Liver (tissue), 9 donors: ENCODE data around the gene ADAMTS2. TPM values are rescaled to one million over a fixed set of nuclear protein-coding genes. Genes with fewer than 3 reads are reported as not detected.

Experiments
- DNase-seq: peaks from one replicate; pipeline ENCODE4 v3.0.0-alpha.2; 2017; ENCODE audit warnings: low spot score
- H3K27ac ChIP-seq, 2 donors: one replicate each; pipeline ENCODE4 v1.7.0; 2013; ENCODE audit warnings: inconsistent platforms in 2 of 2, low read length in 2 of 2, control low read depth in 1 of 2, low read depth in 1 of 2, mild to moderate bottlenecking in 1 of 2
- H3K27me3 ChIP-seq, 4 donors: one replicate each; pipeline versions ENCODE4 v1.6.1 to v1.7.0; 2013; ENCODE audit warnings: low read length in 3 of 4, inconsistent platforms in 1 of 4, mild to moderate bottlenecking in 1 of 4, moderate library complexity in 1 of 4; ENCODE audit not compliant: control insufficient read depth in 4 of 4, insufficient read depth in 4 of 4
- H3K36me3 ChIP-seq, 4 donors: one replicate each; pipeline versions ENCODE4 v1.6.1 to v1.7.0; 2013; ENCODE audit warnings: low read length in 3 of 4, mild to moderate bottlenecking in 3 of 4, low read depth in 1 of 4, moderate library complexity in 1 of 4; ENCODE audit not compliant: control insufficient read depth in 4 of 4, insufficient read depth in 3 of 4
- H3K4me1 ChIP-seq, 4 donors: one replicate each; pipeline versions ENCODE4 v1.6.1 to v1.7.0; 2013; ENCODE audit warnings: low read length in 3 of 4, mild to moderate bottlenecking in 3 of 4, moderate library complexity in 1 of 4; ENCODE audit not compliant: control insufficient read depth in 4 of 4, insufficient read depth in 4 of 4
- H3K4me3 ChIP-seq, 3 donors: one replicate each; pipeline versions ENCODE4 v1.6.1 to v1.7.0; 2013; ENCODE audit warnings: low read length in 3 of 3, control low read depth in 1 of 3, low read depth in 1 of 3, mild to moderate bottlenecking in 1 of 3
- H3K9ac ChIP-seq, 2 donors: one replicate each; pipeline ENCODE4 v1.7.0; 2013; ENCODE audit warnings: low read length in 2 of 2, mild to moderate bottlenecking in 2 of 2, moderate library complexity in 2 of 2, control low read depth in 1 of 2, low read depth in 1 of 2
- H3K9me3 ChIP-seq, 4 donors: one replicate each; pipeline versions ENCODE4 v1.6.1 to v1.7.0; 2013; ENCODE audit warnings: low read length in 3 of 4; ENCODE audit not compliant: control insufficient read depth in 4 of 4
- ATF3 ChIP-seq: IDR thresholded peaks from 2 replicates; pipeline ENCODE4 v1.6.1; 2016; ENCODE audit warnings: antibody characterized with exemption
- CTCF ChIP-seq: fragments of 150-350 bp; IDR thresholded peaks from 2 replicates; pipeline ENCODE4 v1.5.1; 2017; ENCODE audit warnings: improper control_type of control experiment, low read depth, low read length; ENCODE audit not compliant: missing input control
- EGR1 ChIP-seq, 2 donors: IDR thresholded peaks; 2 replicates each; pipeline ENCODE4 v1.6.1; 2016 to 2018; ENCODE audit warnings: antibody characterized with exemption in 2 of 2, low read depth in 2 of 2
- FOXA1 ChIP-seq: IDR thresholded peaks from 2 replicates; pipeline ENCODE4 v1.6.1; 2016; ENCODE audit warnings: antibody characterized with exemption
- FOXA2 ChIP-seq: IDR thresholded peaks from 2 replicates; pipeline ENCODE4 v1.6.1; 2016; ENCODE audit warnings: antibody characterized with exemption
- GABPA ChIP-seq, 2 donors: IDR thresholded peaks in 1 of 2; conservative IDR thresholded peaks in 1 of 2; 2 replicates each; pipeline ENCODE4 v1.6.1; 2016; ENCODE audit warnings: antibody characterized with exemption in 2 of 2, mild to moderate bottlenecking in 1 of 2, moderate library complexity in 1 of 2
- HNF4A ChIP-seq, 2 donors: conservative IDR thresholded peaks; 2 replicates each; pipeline ENCODE4 v1.6.1; 2016; ENCODE audit warnings: antibody characterized with exemption in 2 of 2, mild to moderate bottlenecking in 2 of 2
- HNF4G ChIP-seq: IDR thresholded peaks from 2 replicates; pipeline ENCODE4 v1.6.1; 2016; ENCODE audit warnings: antibody characterized with exemption
- JUND ChIP-seq, 2 donors: IDR thresholded peaks; 2 replicates each; pipeline ENCODE4 v1.6.1; 2016; ENCODE audit warnings: antibody characterized with exemption in 2 of 2
- MAX ChIP-seq: IDR thresholded peaks from 2 replicates; pipeline ENCODE4 v1.6.1; 2016; ENCODE audit warnings: antibody characterized with exemption
- NR2F2 ChIP-seq: IDR thresholded peaks from 2 replicates; pipeline ENCODE4 v1.6.1; 2016; ENCODE audit warnings: antibody characterized with exemption
- RAD21 ChIP-seq, 2 donors: IDR thresholded peaks; 2 replicates each; pipeline ENCODE4 v1.6.1; 2016; ENCODE audit warnings: antibody characterized with exemption in 2 of 2, mild to moderate bottlenecking in 2 of 2
- REST ChIP-seq: IDR thresholded peaks from 2 replicates; pipeline ENCODE4 v1.6.1; 2016; ENCODE audit warnings: antibody characterized with exemption, mild to moderate bottlenecking
- RXRA ChIP-seq, 2 donors: IDR thresholded peaks; 2 replicates each; pipeline ENCODE4 v1.6.1; 2017 to 2018; ENCODE audit warnings: antibody characterized with exemption in 2 of 2, mild to moderate bottlenecking in 1 of 2
- SP1 ChIP-seq: IDR thresholded peaks from 2 replicates; pipeline ENCODE4 v1.6.1; 2018; ENCODE audit warnings: antibody characterized with exemption, mild to moderate bottlenecking
- TAF1 ChIP-seq: conservative IDR thresholded peaks from 2 replicates; pipeline ENCODE4 v1.6.1; 2016; ENCODE audit warnings: antibody characterized with exemption, mild to moderate bottlenecking
- YY1 ChIP-seq: IDR thresholded peaks from 2 replicates; pipeline ENCODE4 v1.6.1; 2016; ENCODE audit warnings: antibody characterized with exemption, mild to moderate bottlenecking
- ZBTB33 ChIP-seq: IDR thresholded peaks from 2 replicates; pipeline ENCODE4 v1.6.1; 2016; ENCODE audit warnings: antibody characterized with exemption
- WGBS: extraction: QIAGEN DNeasy Blood & Tissue Kit; methylation state at CpG from one replicate; pipeline ENCODE4 v1.1.7; 2013; 5-methylcytosine and 5-hydroxymethylcytosine counted together
- polyA plus RNA-seq, 2 donors: library from polyadenylated mRNA; stranded (reverse) in 1 of 2; unstranded in 1 of 2; fragments of 200-250 nt in 1 of 2; fragments of >200 nt in 1 of 2; fragmentation: Nextera tagmentation in 1 of 2; extraction: Ambion mirVana in 1 of 2; gene quantifications; one replicate each; pipeline versions ENCODE4 v1.2.1 to v1.2.3, GENCODE V29; 2013 to 2015
- total RNA-seq, 2 donors: library from RNA; depleted of rRNA; stranded (reverse); fragments of >200 nt; gene quantifications; one replicate each; pipeline ENCODE4 v1.2.3, GENCODE V29; 2014
- donor health status: healthy.
- donor health status: healthy.
- donor health status: healthy.
- donor health status: healthy.
- donor health status: healthy.

ADAMTS2 gene
- total and polyA plus RNA-seq, 4 donors, result 2.7 to 24.3 (median 12.0) TPM

- no peaks in the 10 kb centered on the region for H3K27me3 ChIP-seq
- no peak for DNase-seq
- 86% methylated on average over 26 of the region's 26 CpGs for WGBS
- H3K4me3 ChIP-seq, result no peak overlapping the region
- no peak overlapping the region for H3K27ac ChIP-seq
- H3K4me1 ChIP-seq, result peaks cover 0 to under 1% (median 0%) of the 10 kb centered on the region in 4 donors
- no peaks in the 10 kb centered on the region for H3K9me3 ChIP-seq
- TF ChIP-seq TAF1 (no peak), YY1 (no peak), SP1 (no peak), REST (no peak), RAD21 (IDR thresholded peaks at IDR 0.05) (no peak), EGR1 (IDR thresholded peaks at IDR 0.05; ENCODE audit: low read depth in 2 of 2) (no peak), JUND (IDR thresholded peaks at IDR 0.05) (no peak), CTCF (no peak), ZBTB33 (no peak), FOXA1 (no peak), NR2F2 (no peak), MAX (no peak), RXRA (IDR thresholded peaks at IDR 0.05) (no peak), HNF4A (conservative IDR thresholded peaks at IDR 0.05) (no peak), ATF3 (no peak), HNF4G (no peak), GABPA (IDR thresholded peaks at IDR 0.05 in 1 of 2, conservative IDR thresholded peaks at IDR 0.05 in 1 of 2) (no peak), FOXA2 (no peak)
- no peak overlapping the region for H3K9ac ChIP-seq
- H3K36me3 ChIP-seq, result no peaks in the 10 kb centered on the region
Observed at GRCh38 chr5:179258922-179259730, 86.1 kb downstream of the ADAMTS2 start.
